Kidney glomerular epithelial cell (primary cell): Measurements from ENCODE around the gene MLLT1.

Experiments used
- DNase-seq: peaks from one replicate; lab custom pipeline; 2025; lab: John Stamatoyannopoulos, UW

MLLT1 gene

GRCh38 chr19:6221220-6221877 is 58.4 kb downstream of the MLLT1 start:
- DNase-seq = no peak

- no peak for DNase-seq
Measured at GRCh38 chr19:6220385-6221191, 59.2 kb downstream of the MLLT1 start.

GRCh38 chr19:6219586-6220290 is 60.0 kb downstream of the MLLT1 start:
- DNase-seq = no peak

- DNase-seq = no peak
Measured at GRCh38 chr19:6219147-6219525, 60.6 kb downstream of the MLLT1 start.

- peak; percentile 57 for DNase-seq
Measured at GRCh38 chr19:6218491-6219146, 61.2 kb downstream of the MLLT1 start.

GRCh38 chr19:6217752-6218334 is 61.9 kb downstream of the MLLT1 start:
- no peak for DNase-seq

GRCh38 chr19:6216996-6217751 is 62.6 kb downstream of the MLLT1 start:
- DNase-seq = no peak

GRCh38 chr19:6216236-6216995 is 63.4 kb downstream of the MLLT1 start:
- DNase-seq = no peak

- no peak for DNase-seq
Measured at GRCh38 chr19:6215701-6216235, 64.0 kb downstream of the MLLT1 start.

- no peak for DNase-seq
Measured at GRCh38 chr19:6214881-6215541, 64.8 kb downstream of the MLLT1 start.

- no peak for DNase-seq
Measured at GRCh38 chr19:6213696-6214641, 65.8 kb downstream of the MLLT1 start.

GRCh38 chr19:6213266-6213595 is 66.5 kb downstream of the MLLT1 start:
- no peak for DNase-seq

- no peak for DNase-seq
Measured at GRCh38 chr19:6212403-6213265, 67.1 kb downstream of the MLLT1 start.

- DNase-seq = no peak
Measured at GRCh38 chr19:6211632-6212402, 68.0 kb downstream of the MLLT1 start.

GRCh38 chr19:6210721-6211600 is 68.8 kb downstream of the MLLT1 start:
- no peak for DNase-seq

GRCh38 chr19:6210091-6210490 is 69.7 kb downstream of the MLLT1 start:
- DNase-seq = no peak
